HCT116 (cell line): ENCODE measurements around the gene CCR7. TPM values are rescaled to one million over a fixed set of nuclear protein-coding genes. Genes with fewer than 3 reads are reported as not detected.

Experiments
- ATAC-seq: fragments of 200-7000 bp; cut with Tn5 transposase; 2 replicates; pipeline ENCODE4 v1.9.1; 2020; ENCODE audit warnings: mild to moderate bottlenecking, moderate library complexity
- BruUV-seq: library from RNA; stranded (reverse); fragments of 400-500 nt; replicated peaks from 2 replicates; lab custom pipeline; 2021; lab: Mats Ljungman, UMichigan
- CTCF ChIA-PET: fragments of 300-600 bp; sonication (Branson Sonifier 250); formaldehyde crosslinking; loops from one replicate; lab custom pipeline; 2021; ENCODE audit warnings: antibody characterized with exemption; lab: Charles Lee
- POLR2A ChIA-PET: fragments of 300-600, 350-600 bp; sonication (Branson Sonifier 250); formaldehyde crosslinking; loops from one replicate; lab custom pipeline; 2021; ENCODE audit warnings: antibody characterized with exemption; lab: Charles Lee
- RAD21 ChIA-PET, 2 experiments: fragments of 300-600 bp; sonication (Branson Sonifier 250); formaldehyde crosslinking; loops; one replicate each; lab custom pipeline; 2023; ENCODE audit warnings: low total read pairs in 2 of 2; ENCODE audit not compliant: uncharacterized antibody in 2 of 2, unreplicated experiment in 2 of 2, low non-redundant PET in 1 of 2; lab: Charles Lee
- DNase-seq: peaks from one replicate; pipeline ENCODE4 v3.0.0-alpha.2; 2010; ENCODE audit warnings: low read depth, low spot score
- H2AFZ ChIP-seq: fragments of 200-600 bp; shearing (Covaris generic), sonication (generic); 2 replicates; pipeline ENCODE4 v1.6.1; 2017; ENCODE audit warnings: low read depth, mixed run types, mixed read lengths, antibody characterized with exemption, low read length; ENCODE audit not compliant: poor library complexity, severe bottlenecking
- H3K27ac ChIP-seq: 2 replicates; pipeline ENCODE4 v1.5.1; 2012; ENCODE audit warnings: low read depth, low read length
- H3K27me3 ChIP-seq: fragments of 200-600 bp; sonication (generic); 2 replicates; pipeline ENCODE4 v1.6.1; 2016; ENCODE audit warnings: mixed run types, low read length, mixed read lengths; ENCODE audit not compliant: insufficient read depth
- H3K36me3 ChIP-seq, 2 experiments: fragments of 200-500 bp in 1 of 2; fragments of 200-600 bp in 1 of 2; sonication (Bioruptor generic) in 1 of 2; sonication (generic) in 1 of 2; 2 replicates each; pipeline versions ENCODE4 v1.5.1 to v1.6.1; 2014 to 2016; ENCODE audit warnings: low read length in 2 of 2, inconsistent platforms in 1 of 2, mixed read lengths in 1 of 2, mixed run types in 1 of 2; ENCODE audit not compliant: insufficient read depth in 2 of 2, control insufficient read depth in 1 of 2
- H3K4me1 ChIP-seq, 2 experiments: fragments of 200-600 bp in 1 of 2; sonication (generic) in 1 of 2; 2 replicates each; pipeline versions ENCODE4 v1.5.1 to v1.6.1; 2012 to 2017; ENCODE audit warnings: low read length in 2 of 2, inconsistent platforms in 1 of 2, mild to moderate bottlenecking in 1 of 2, mixed read lengths in 1 of 2, mixed run types in 1 of 2, moderate library complexity in 1 of 2; ENCODE audit not compliant: insufficient read depth in 2 of 2, control insufficient read depth in 1 of 2
- H3K4me2 ChIP-seq: fragments of 200-600 bp; sonication (generic); 2 replicates; pipeline ENCODE4 v1.6.1; 2017; ENCODE audit warnings: mixed run types, low read length, mixed read lengths
- H3K4me3 ChIP-seq, 2 experiments: fragments of 200-600 bp in 1 of 2; sonication (generic) in 1 of 2; replicated peaks in 1 of 2; 2 replicates each; pipeline ENCODE4 v1.5.1; 2011 to 2016; ENCODE audit warnings: low read length in 2 of 2, control low read depth in 1 of 2, low read depth in 1 of 2, mild to moderate bottlenecking in 1 of 2, mixed read lengths in 1 of 2, mixed run types in 1 of 2
- H3K79me2 ChIP-seq: fragments of 200-600 bp; sonication (generic); 2 replicates; pipeline ENCODE4 v1.6.1; 2017; ENCODE audit warnings: mild to moderate bottlenecking, mixed run types, low read length, moderate library complexity, mixed read lengths; ENCODE audit not compliant: insufficient read depth
- H3K9ac ChIP-seq: fragments of 200-600 bp; sonication (generic); 2 replicates; pipeline ENCODE4 v1.6.1; 2016; ENCODE audit warnings: low read length, mixed read lengths
- H3K9me2 ChIP-seq: fragments of 200-600 bp; sonication (generic), shearing (Covaris generic); 2 replicates; pipeline ENCODE4 v1.6.1; 2017; ENCODE audit warnings: mixed run types, mild to moderate bottlenecking, moderate library complexity; ENCODE audit not compliant: insufficient read depth
- H3K9me3 ChIP-seq, 2 experiments: fragments of 200-500 bp in 1 of 2; fragments of 200-600 bp in 1 of 2; sonication (Bioruptor generic) in 1 of 2; sonication (generic) in 1 of 2; 2 replicates each; pipeline ENCODE4 v1.6.1; 2014 to 2017; ENCODE audit warnings: low read length in 2 of 2, mixed read lengths in 2 of 2, inconsistent platforms in 1 of 2, low read depth in 1 of 2, mild to moderate bottlenecking in 1 of 2, mixed run types in 1 of 2, moderate library complexity in 1 of 2; ENCODE audit not compliant: control insufficient read depth in 1 of 2, insufficient read depth in 1 of 2
- H4K20me1 ChIP-seq: fragments of 200-600 bp; sonication (generic), shearing (Covaris generic); 2 replicates; pipeline ENCODE4 v1.6.1; 2017; ENCODE audit warnings: mixed run types, mild to moderate bottlenecking, moderate library complexity; ENCODE audit not compliant: insufficient read depth
- CBX3 ChIP-seq: IDR thresholded peaks from 2 replicates; pipeline ENCODE4 v1.6.1; 2012; ENCODE audit warnings: low read depth
- EGR1 ChIP-seq: IDR thresholded peaks from 2 replicates; pipeline ENCODE4 v1.6.1; 2012; ENCODE audit warnings: low read depth
- EZH2 ChIP-seq: fragments of 200-600 bp; sonication (generic); IDR thresholded peaks from 2 replicates; pipeline ENCODE4 v1.6.1; 2017; ENCODE audit warnings: antibody characterized with exemption, mixed run types
- EZH2phosphoT487 ChIP-seq: fragments of 200-600 bp; IDR thresholded peaks from 2 replicates; pipeline ENCODE4 v1.6.1; 2018; ENCODE audit warnings: antibody characterized with exemption, borderline replicate concordance
- POLR2A ChIP-seq: IDR thresholded peaks from 2 replicates; pipeline ENCODE4 v1.7.0; 2011; ENCODE audit warnings: borderline replicate concordance; ENCODE audit not compliant: insufficient read depth, insufficient read length; ENCODE audit errors: extremely low read depth
- POLR2AphosphoS5 ChIP-seq: IDR thresholded peaks from 2 replicates; pipeline ENCODE4 v1.6.1; 2011; ENCODE audit warnings: mild to moderate bottlenecking, low read depth, low read length, moderate library complexity
- RAD21 ChIP-seq: IDR thresholded peaks from 2 replicates; pipeline ENCODE4 v1.6.1; 2012; ENCODE audit warnings: low read depth, mild to moderate bottlenecking
- YY1 ChIP-seq: IDR thresholded peaks from 2 replicates; pipeline ENCODE4 v1.6.1; 2011; ENCODE audit warnings: low read length, low read depth, moderate library complexity, mild to moderate bottlenecking; ENCODE audit not compliant: insufficient replicate concordance; ENCODE audit errors: extremely low read depth
- ZFX ChIP-seq: fragments of 450-650 bp; IDR thresholded peaks from 2 replicates; pipeline ENCODE4 v1.6.1; 2017
- ZNF274 ChIP-seq: fragments of 200-500 bp; sonication (Bioruptor generic); IDR thresholded peaks from 2 replicates; pipeline ENCODE4 v1.6.1; 2014; ENCODE audit warnings: mild to moderate bottlenecking, low read depth, low read length, inconsistent platforms
- intact Hi-C: fragments of 100-400 bp; cut with micrococcal nuclease; formaldehyde crosslinking; loops from 2 replicates; pipeline ENCODE4 v1.10.0; 2022
- total RNA-seq: library from RNA; stranded (reverse); gene quantifications from one replicate; pipeline ENCODE4 v1.2.1, GENCODE V29; 2021; ENCODE audit not compliant: unreplicated experiment
- TF ChIP-seq, protein P1 (sequence below): IDR thresholded peaks from 2 replicates; pipeline ENCODE4 v1.6.1; 2012; ENCODE audit warnings: low read depth
- TF ChIP-seq, protein P2 (sequence below), 3 experiments: fragments of 200-600 bp in 1 of 3; sonication (generic) in 1 of 3; IDR thresholded peaks in 2 of 3; conservative IDR thresholded peaks in 1 of 3; 2 replicates each; pipeline ENCODE4 v1.5.1; 2012 to 2017; ENCODE audit warnings: low read depth in 2 of 3, low read length in 2 of 3, antibody characterized with exemption in 1 of 3, borderline replicate concordance in 1 of 3, control low read depth in 1 of 3, mild to moderate bottlenecking in 1 of 3, mixed read lengths in 1 of 3, mixed run types in 1 of 3, moderate library complexity in 1 of 3; ENCODE audit not compliant: insufficient read depth in 1 of 3
- TF ChIP-seq, protein P3 (sequence below): IDR thresholded peaks from 2 replicates; pipeline ENCODE4 v1.6.1; 2011; ENCODE audit warnings: mild to moderate bottlenecking, low read length, moderate library complexity; ENCODE audit not compliant: insufficient replicate concordance; ENCODE audit errors: extremely low read depth

The CCR7 gene
- total RNA-seq, 1 experiment from 2014 or later: 0.69 TPM

DNA sequence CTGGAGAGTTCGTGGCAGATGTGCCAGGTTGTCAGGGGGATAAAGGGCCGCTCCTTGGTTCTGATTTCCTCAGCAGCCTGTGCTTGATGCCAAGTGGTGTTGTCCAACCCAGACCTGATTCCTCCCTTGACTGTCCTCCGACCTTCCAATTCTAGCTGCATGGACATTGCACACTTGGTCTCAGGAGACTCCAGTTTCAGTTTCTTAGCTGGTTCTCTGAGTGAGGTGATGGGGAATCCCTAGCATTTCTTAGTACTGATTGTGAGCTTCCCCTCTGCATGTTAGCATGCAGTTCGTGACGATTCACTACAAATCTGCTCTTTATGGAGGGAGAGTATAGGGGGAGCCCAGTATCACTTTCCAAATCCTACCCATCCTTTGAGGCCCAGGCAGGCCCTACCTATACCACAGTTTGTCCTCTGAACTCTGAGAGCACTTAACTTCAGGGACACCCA lies 12.4 kb upstream of the CCR7 start:
- H3K4me1 ChIP-seq: no peaks in the 10 kb centered on the region
- H3K9ac ChIP-seq: no peak overlapping the region
- no peaks in the 10 kb centered on the region for H3K36me3 ChIP-seq
- no peaks in the 10 kb centered on the region for H3K9me2 ChIP-seq
- ChIA-PET POLR2A (no interaction called here), CTCF (interaction anchor here (1.0 to 1.3 kb wide), 2 partner anchors 18 to 38 kb away, joined by 3 to 5 read pairs; no protein-coding TSS in a partner anchor), RAD21 (no interaction called here)
- TF ChIP-seq EZH2phosphoT487 (no peak), RAD21 (no peak), EGR1 (no peak), POLR2A (no peak), POLR2AphosphoS5 (no peak), ZNF274 (no peak), CBX3 (no peak), YY1 (no peak), ZFX (no peak), EZH2 (no peak)
- TF ChIP-seq, protein P1, sequence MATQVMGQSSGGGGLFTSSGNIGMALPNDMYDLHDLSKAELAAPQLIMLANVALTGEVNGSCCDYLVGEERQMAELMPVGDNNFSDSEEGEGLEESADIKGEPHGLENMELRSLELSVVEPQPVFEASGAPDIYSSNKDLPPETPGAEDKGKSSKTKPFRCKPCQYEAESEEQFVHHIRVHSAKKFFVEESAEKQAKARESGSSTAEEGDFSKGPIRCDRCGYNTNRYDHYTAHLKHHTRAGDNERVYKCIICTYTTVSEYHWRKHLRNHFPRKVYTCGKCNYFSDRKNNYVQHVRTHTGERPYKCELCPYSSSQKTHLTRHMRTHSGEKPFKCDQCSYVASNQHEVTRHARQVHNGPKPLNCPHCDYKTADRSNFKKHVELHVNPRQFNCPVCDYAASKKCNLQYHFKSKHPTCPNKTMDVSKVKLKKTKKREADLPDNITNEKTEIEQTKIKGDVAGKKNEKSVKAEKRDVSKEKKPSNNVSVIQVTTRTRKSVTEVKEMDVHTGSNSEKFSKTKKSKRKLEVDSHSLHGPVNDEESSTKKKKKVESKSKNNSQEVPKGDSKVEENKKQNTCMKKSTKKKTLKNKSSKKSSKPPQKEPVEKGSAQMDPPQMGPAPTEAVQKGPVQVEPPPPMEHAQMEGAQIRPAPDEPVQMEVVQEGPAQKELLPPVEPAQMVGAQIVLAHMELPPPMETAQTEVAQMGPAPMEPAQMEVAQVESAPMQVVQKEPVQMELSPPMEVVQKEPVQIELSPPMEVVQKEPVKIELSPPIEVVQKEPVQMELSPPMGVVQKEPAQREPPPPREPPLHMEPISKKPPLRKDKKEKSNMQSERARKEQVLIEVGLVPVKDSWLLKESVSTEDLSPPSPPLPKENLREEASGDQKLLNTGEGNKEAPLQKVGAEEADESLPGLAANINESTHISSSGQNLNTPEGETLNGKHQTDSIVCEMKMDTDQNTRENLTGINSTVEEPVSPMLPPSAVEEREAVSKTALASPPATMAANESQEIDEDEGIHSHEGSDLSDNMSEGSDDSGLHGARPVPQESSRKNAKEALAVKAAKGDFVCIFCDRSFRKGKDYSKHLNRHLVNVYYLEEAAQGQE: no peak
- TF ChIP-seq, protein P2, sequence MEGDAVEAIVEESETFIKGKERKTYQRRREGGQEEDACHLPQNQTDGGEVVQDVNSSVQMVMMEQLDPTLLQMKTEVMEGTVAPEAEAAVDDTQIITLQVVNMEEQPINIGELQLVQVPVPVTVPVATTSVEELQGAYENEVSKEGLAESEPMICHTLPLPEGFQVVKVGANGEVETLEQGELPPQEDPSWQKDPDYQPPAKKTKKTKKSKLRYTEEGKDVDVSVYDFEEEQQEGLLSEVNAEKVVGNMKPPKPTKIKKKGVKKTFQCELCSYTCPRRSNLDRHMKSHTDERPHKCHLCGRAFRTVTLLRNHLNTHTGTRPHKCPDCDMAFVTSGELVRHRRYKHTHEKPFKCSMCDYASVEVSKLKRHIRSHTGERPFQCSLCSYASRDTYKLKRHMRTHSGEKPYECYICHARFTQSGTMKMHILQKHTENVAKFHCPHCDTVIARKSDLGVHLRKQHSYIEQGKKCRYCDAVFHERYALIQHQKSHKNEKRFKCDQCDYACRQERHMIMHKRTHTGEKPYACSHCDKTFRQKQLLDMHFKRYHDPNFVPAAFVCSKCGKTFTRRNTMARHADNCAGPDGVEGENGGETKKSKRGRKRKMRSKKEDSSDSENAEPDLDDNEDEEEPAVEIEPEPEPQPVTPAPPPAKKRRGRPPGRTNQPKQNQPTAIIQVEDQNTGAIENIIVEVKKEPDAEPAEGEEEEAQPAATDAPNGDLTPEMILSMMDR (IDR thresholded peaks at IDR 0.05 in 2 of 3, conservative IDR thresholded peaks at IDR 0.05 in 1 of 3; ENCODE audit: borderline replicate concordance in 1 of 3, insufficient read depth in 1 of 3, low read depth in 2 of 3, low read length in 2 of 3): no peak
- TF ChIP-seq, protein P3, sequence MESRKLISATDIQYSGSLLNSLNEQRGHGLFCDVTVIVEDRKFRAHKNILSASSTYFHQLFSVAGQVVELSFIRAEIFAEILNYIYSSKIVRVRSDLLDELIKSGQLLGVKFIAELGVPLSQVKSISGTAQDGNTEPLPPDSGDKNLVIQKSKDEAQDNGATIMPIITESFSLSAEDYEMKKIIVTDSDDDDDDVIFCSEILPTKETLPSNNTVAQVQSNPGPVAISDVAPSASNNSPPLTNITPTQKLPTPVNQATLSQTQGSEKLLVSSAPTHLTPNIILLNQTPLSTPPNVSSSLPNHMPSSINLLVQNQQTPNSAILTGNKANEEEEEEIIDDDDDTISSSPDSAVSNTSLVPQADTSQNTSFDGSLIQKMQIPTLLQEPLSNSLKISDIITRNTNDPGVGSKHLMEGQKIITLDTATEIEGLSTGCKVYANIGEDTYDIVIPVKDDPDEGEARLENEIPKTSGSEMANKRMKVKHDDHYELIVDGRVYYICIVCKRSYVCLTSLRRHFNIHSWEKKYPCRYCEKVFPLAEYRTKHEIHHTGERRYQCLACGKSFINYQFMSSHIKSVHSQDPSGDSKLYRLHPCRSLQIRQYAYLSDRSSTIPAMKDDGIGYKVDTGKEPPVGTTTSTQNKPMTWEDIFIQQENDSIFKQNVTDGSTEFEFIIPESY: no peak
- no peaks in the 10 kb centered on the region for H3K79me2 ChIP-seq
- H2AFZ ChIP-seq: no peak overlapping the region
- intact Hi-C loops: no loop called here
- BruUV-seq: no TSS peak
- no peak overlapping the region for H3K4me2 ChIP-seq
- no peaks in the 10 kb centered on the region for H4K20me1 ChIP-seq
- no peaks in the 10 kb centered on the region for H3K27me3 ChIP-seq
- peaks cover 0 to 5% of the 10 kb centered on the region in 2 experiments; a peak in 1 of 4 replicates for H3K9me3 ChIP-seq
- no peak overlapping the region for H3K4me3 ChIP-seq
- no peak overlapping the region for H3K27ac ChIP-seq
- DNase-seq (no peak), ATAC-seq (no peak)
